Stimulated activated CD4-positive, alpha-beta T cell treated with anti-CD3 and anti-CD28 coated beads, Interleukin-2, amount 100 ng/mL, for 48 hours (primary cell): Measurements from ENCODE around the gene ASMTL.
"Not testable (repeated sequence)": the region's sequence is repeated elsewhere in the genome, so short reads cannot be mapped to it uniquely, and the experiment has no call there.

Source experiments
- DNase-seq, 2 donors: peaks; one replicate each; pipeline ENCODE4 v3.0.0-alpha.2; 2020

ASMTL gene

DNA sequence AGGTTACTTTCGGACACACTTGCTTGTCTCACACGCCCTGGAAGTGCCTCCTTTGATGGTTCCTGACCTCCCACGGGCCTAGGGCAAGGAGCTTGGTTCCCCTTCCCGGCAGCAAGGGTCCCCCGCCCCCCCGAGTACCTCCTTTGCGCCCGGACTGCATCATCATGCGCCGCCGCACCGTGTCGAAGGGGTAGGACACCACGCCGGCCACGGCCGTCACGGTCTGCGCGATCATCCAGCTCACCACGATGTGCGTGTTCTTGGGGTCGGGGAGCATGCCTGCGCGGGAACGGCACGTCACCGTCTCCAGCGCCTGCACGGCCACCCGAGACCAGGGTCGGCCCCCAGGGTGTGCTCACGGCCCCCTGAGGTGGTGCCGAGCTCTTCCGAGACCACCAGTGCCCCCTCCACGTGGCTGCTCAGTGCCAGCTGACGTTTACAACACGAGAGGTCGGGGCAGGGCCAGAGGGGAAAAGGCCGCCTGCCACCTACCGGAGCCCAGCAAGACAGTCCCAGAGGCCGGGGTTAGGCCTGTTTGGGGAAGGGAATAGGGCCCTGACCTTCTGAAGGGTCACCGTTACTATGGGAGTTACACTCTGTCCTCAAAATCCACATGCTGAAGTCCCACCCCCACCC lies 65.5 kb downstream of the ASMTL start:
- DNase-seq: no peak

DNA sequence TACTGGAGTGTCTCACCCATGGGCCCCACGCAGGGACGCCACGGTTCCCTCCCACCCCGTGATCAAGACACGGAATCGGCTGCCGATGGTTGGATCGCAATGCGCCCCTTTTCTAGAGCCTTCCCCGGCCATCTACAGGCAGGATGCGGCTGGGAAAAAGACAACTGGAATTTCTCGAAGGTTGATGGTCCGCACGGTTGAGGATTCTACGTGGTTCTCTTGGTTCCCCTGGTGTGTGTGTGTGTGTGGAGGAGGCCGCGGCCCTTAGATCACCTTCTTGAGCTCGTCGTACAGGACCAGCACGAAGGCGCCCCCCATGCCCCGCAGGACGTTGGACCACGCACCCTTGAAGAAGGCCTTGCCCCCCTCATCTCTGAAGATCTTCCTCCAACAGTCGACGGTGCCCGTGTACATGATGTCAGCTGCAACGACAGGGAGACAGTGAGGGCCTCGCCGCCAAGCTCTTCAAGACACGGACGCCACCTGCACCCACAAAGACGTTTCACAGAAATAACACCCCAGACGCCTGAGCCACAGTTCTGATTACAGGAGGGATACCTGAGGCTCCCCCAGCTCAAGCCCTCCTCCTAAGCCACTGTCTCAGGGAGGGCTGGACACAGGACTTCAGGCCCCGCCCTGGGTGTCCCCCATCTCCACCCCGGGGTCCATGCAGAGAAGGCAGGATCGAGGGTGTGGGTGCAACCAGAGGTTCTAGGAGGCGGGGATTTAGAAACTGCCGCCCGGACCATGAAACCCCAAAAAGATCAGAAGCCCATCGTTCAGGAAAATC lies 66.2 kb downstream of the ASMTL start:
- DNase-seq: no peak

GRCh38 chrX:1385253-1386223 lies 67.2 kb downstream of the ASMTL start:
- DNase-seq: no peak

GRCh38 chrX:1384658-1385252 lies 68.0 kb downstream of the ASMTL start:
- no peak for DNase-seq

- DNase-seq: no peak
Measured at GRCh38 chrX:1380672-1381233, 72.0 kb downstream of the ASMTL start.

GRCh38 chrX:1378306-1378759 lies 74.4 kb downstream of the ASMTL start:
- DNase-seq: no peak

GRCh38 chrX:1368385-1368698 lies 84.4 kb downstream of the ASMTL start:
- no peak for DNase-seq

DNA sequence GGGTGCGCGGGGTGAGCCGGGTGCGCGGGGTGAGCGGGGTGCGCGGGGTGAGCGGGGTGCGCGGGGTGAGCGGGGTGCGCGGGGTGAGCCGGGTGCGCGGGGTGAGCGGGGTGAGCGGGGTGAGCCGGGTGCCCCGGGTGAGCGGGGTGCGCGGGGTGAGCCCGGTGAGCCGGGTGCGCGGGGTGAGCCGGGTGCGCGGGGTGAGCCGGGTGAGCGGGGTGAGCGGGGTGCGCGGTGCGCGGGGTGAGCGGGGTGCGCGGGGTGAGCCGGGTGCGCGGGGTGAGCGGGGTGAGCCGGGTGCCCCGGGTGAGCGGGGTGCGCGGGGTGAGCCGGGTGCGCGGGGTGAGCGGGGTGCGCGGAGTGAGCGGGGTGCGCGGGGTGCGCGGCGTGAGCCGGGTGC lies 86.3 kb downstream of the ASMTL start:
- not testable (repeated sequence) for DNase-seq

GRCh38 chrX:1361910-1362309 lies 90.8 kb downstream of the ASMTL start:
- no peak for DNase-seq

- no peak for DNase-seq
Measured at GRCh38 chrX:1361275-1361674, 91.4 kb downstream of the ASMTL start.

GRCh38 chrX:1360171-1360570 lies 92.5 kb downstream of the ASMTL start:
- DNase-seq: no peak

GRCh38 chrX:1359477-1359873 lies 93.2 kb downstream of the ASMTL start:
- DNase-seq: no peak

- DNase-seq: no peak
Measured at GRCh38 chrX:1358793-1359476, 93.8 kb downstream of the ASMTL start.

DNA sequence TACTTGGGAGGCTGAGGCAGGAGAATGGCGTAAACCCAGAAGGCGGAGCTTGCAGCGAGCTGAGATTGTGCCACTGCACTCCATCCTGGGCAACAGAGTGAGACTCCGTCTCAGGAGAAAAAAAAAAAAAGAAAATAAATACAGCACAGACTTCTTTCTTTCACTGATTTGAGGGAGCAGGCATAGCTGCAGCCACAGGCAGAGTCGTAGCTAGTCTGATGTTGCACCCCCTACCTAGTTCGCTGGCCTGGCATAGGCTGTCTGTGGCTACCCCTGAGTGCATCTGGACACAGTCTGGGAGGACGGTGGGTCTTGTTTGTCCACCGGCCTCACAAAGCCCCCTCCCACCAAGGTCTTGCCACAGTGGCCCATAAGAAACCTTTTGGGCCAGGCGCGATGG lies 94.7 kb downstream of the ASMTL start:
- DNase-seq: no peak

DNA sequence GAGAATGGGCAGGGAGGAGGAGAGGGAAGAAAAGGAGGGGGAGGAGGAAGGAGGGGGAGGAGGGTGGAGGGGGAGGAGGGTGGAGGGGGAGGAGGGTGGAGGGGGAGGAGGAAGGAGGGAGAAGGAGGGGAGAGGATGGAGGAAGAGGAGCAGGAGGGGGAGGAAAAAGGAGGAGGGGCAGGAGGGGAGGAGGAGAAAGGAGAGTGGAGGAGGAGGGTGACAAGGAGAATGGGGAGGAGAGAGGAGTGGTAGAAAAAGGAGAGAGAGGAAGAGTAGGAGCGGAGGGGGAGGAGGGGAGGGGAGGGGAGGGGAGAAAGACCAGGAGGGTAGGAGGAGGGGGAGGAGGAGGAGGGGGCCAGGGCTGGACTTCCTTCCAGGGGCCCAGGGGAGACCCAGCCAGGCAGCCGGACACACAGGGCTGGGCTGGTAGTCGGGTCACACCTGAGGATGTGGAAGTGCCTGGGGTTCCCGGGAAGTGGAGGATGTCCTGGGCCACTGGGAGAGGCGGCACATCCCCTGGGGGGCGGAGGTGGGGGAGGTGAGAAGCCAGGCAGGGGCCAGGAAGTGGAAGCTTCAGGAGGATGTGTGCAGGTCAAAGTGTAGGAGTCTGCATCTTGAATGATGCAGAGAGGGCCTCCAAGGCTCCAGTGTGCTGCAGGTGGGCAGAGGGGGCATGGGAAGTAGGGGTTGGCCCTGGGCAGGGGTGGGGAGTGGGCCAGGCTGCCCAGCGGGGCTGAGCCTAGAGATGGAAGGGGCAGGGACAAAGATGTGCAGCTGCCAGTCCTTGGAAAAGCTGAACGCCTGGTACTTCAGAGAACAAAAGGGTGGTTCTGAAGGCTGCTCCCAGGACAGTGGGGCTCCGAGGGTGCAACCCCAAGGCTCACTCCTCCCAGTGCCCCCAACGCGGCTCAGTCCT lies 97.3 kb downstream of the ASMTL start:
- DNase-seq: no peak

DNA sequence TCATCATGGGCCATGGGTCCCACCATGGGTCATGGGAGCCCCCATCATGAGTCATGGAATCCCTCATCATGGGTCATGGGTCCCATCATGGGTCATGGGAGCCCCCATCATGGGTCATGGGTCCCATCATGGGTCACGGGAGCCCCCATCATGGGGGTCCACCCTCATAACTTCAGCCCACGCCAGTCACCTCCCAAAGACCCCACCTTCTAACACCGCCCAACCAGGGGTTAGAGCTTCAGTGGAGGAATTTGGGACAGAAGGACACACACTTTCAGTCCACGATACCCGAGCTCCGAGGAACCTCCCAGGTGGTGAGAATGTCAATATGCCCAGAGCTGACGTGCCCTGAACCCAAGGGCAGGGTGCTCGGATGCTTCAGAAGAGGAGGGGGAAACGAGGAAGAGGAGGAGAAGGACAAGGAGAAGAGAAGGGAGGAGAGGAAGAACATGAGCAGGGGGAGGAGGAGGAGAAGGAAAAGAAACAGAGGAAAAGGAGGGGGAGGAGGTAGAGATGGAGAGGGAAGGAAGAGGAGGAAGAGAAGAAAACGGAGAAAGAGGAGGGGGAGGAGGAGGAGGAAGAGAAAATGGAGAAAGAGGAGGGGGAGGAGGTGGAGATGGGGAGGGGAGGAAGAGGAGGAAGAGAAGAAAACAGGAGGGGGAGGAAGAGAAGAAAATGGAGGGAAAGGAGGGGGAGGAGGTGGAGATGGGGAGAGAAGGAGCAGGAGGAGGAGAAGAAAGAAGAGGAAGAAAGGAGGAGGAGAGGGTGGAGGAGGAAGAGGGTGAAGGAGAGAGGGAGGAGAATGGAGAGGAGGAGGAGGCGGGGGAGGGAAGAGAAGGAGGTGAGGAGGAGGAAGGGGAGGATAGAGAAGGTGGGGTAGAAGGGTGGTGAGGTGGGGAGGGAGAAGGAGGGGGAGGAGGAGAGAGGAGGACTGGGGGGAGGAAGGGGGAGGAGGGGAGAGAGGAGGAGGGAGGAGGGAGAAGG lies 98.4 kb downstream of the ASMTL start:
- DNase-seq: no peak
